Measurements from ENCODE around the gene GBP3. TPM values are rescaled to one million over a fixed set of nuclear protein-coding genes. Genes with fewer than 3 reads are reported as not detected.
"Not testable (repeated sequence)": the region's sequence is repeated elsewhere in the genome, so short reads cannot be mapped to it uniquely, and the experiment has no call there.

The GBP3 gene
- total RNA-seq, 2 experiments from 2014 or later, result 16.7 to 18.9 TPM

DNA sequence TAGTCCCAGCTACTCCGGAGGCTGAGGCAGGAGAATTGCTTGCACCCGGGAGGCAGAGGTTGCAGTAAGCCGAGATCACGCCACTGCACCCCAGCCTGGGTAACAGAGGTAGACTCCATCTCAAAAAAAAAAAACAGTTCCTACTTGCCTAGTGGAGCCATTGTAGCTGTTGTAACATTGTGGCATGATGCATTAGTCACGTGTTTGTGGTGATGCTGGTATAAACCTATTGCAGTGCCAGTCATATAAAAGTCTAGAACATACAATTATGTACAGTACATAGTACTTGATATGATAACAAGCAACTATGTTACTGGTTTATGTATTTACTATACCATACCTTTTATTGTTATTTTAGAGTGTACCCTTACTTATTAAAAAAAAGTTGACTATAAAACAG, 46.4 kb downstream of the GBP3 start:
- no peak overlapping the region for H3K27ac Mint-ChIP-seq
- no peaks in the 10 kb centered on the region for H3K9me3 Mint-ChIP-seq (ENCODE audit: insufficient read depth)
- no peaks in the 10 kb centered on the region for H3K27me3 Mint-ChIP-seq (ENCODE audit: low read depth)
- POLR2A ChIA-PET, result no interaction called here
- H3K4me1 Mint-ChIP-seq (ENCODE audit: low read depth), result peaks cover 50% of the 10 kb centered on the region
- CTCF ChIA-PET, result interaction anchor here (1.4 to 7.1 kb wide), 2 partner anchors 7 to 13 kb away, joined by 3 to 79 read pairs; no protein-coding TSS in a partner anchor
- H3K4me3 Mint-ChIP-seq, result no peak overlapping the region
- peaks cover 50% of the 10 kb centered on the region for H3K36me3 Mint-ChIP-seq (ENCODE audit: low read depth)
- no peak for ATAC-seq
- no peak for DNase-seq

DNA sequence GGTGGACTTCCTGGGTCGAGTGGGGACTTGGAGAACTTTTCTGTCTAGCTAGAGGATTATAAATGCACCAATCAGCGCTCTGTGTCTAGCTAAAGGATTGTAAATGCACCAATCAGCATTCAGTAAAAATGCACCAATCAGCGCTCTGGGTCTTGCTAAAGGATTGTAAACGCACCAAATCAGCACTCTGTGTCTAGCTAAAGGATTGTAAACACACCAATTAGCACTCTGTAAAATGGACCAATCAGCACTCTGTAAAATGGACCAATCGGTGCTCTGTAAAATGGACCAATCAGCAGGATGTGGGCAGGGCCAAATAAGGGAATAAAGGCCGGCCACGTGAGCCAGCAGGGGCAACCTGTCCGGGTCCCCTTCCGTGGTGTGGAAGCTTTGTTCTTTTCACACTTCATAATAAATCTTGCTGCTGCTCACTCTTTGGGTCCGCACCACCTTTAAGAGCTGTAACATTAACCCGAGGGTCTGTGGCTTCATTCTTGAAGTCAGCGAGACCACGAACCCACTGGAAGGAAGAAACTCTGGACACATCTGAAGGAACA, 48.0 kb downstream of the GBP3 start:
- not testable (repeated sequence) for H3K27me3 Mint-ChIP-seq (ENCODE audit: low read depth); DNase-seq; H3K4me3 Mint-ChIP-seq; ATAC-seq; H3K9me3 Mint-ChIP-seq (ENCODE audit: insufficient read depth); H3K27ac Mint-ChIP-seq
- Mint-ChIP-seq H3K36me3 (ENCODE audit: low read depth) (peaks cover 37% of the 10 kb centered on the region), H3K4me1 (ENCODE audit: low read depth) (peaks cover 42% of the 10 kb centered on the region)
- ChIA-PET CTCF (interaction anchor here (1.1 to 7.1 kb wide), 9 partner anchors 9 to 397 kb away, joined by 3 to 79 read pairs (median 4); partner anchors contain the start of gene GBP2), POLR2A (interaction anchor here (0.9 to 1.4 kb wide), 2 partner anchors 222 to 298 kb away, joined by 3 read pairs; partner anchors contain the start of gene GBP5)

DNA sequence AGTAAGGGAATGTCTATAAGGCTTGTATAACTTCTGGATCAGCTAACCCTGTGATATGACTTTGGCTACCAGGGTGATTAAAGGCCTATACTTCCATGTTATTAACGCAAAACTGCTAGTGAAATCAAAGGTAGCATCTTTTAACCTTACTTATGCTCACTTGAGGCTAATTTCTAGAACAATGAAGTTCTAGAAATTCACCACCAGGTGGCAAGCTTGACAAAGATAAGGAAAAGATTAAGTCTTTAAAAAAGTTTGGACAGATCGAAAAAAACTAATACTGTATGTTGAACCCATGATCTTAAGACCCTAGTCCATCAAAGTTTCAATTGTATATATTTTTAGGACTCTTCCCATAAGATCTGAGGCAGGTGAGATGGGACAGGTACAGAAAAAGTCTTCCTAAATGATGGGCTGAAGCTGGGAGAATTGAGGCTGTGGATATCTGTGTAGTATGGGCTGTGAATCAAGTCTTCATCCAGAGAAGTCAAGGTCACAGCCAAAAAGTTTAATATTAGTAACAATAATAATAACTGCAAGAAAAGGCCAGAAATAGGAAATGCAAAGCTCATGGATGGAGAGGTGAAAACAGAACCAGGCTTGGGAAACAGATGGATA, 49.0 kb downstream of the GBP3 start:
- DNase-seq, result no peak
- Mint-ChIP-seq H3K36me3 (ENCODE audit: low read depth) (peaks cover 34% of the 10 kb centered on the region), H3K27me3 (ENCODE audit: low read depth) (no peaks in the 10 kb centered on the region), H3K9me3 (ENCODE audit: insufficient read depth) (no peaks in the 10 kb centered on the region), H3K4me3 (no peak overlapping the region), H3K27ac (no peak overlapping the region), H3K4me1 (ENCODE audit: low read depth) (peaks cover 33% of the 10 kb centered on the region)
- ChIA-PET POLR2A (interaction anchor here (1.4 kb wide), 1 partner anchor 299 kb away, joined by 3 read pairs; the partner anchor contains the start of gene GBP5), CTCF (interaction anchor here (0.7 to 7.1 kb wide), 24 partner anchors 9 to 483 kb away, joined by 3 to 79 read pairs (median 4); partner anchors contain the start of genes GBP2 and GBP6)
- no peak for ATAC-seq

DNA sequence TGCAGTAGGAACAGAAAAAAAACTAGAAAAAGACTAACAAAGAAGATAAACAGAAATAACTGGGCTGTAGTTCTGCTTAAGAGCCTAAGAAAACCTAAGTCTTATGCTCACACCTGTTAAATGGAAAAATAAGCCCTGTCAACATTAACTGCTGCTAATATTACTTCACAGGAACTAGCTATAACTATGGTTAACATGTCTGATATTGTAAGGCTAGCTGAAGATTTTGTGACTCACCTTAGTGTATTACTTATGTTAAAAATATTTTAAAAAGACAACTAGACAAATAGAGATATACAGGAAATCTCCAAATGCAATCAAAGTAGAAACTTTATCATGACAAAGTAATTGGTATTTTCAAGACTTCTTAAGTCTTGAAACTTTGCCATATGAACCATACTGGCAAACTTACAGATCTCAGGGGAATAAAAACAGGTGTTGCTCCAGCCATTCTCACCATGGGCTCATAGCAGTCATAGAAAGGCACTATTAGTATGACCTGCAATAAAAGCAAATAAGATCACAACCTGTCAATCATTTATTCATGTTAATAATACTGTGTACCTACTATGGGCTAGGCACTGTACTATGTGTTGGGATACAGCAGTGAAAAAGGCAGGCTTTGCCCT, 60.9 kb downstream of the GBP3 start:
- DNase-seq (no peak), ATAC-seq (no peak)
- Mint-ChIP-seq H3K27ac (no peak overlapping the region), H3K27me3 (ENCODE audit: low read depth) (no peaks in the 10 kb centered on the region), H3K9me3 (ENCODE audit: insufficient read depth) (no peaks in the 10 kb centered on the region), H3K36me3 (ENCODE audit: low read depth) (peaks cover 54% of the 10 kb centered on the region), H3K4me3 (no peak overlapping the region), H3K4me1 (ENCODE audit: low read depth) (no peaks in the 10 kb centered on the region)
- ChIA-PET CTCF (interaction anchor here (1.1 to 1.4 kb wide), 2 partner anchors 9 to 12 kb away, joined by 3 to 4 read pairs; no protein-coding TSS in a partner anchor), POLR2A (no interaction called here)

DNA sequence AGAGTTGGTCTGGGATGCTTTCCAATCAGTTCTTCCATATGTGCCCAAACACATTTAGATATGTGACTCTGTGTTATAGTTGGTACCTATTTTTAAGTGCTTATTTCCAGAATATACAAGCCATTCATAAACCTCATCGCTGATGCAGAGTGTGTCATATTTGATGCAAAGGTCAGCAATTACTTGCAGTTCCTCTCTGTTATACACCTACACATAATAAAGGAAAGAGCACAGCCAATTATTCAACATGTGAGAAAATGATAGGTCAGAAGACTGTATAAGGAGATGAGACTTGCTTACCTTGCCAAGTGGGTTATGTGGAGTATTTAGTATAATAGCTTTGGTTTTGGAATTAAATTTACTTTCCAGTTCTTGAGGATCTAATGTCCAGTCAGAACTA, 61.6 kb downstream of the GBP3 start:
- CTCF ChIA-PET, result interaction anchor here (1.1 to 1.4 kb wide), 2 partner anchors 10 to 13 kb away, joined by 3 to 4 read pairs; no protein-coding TSS in a partner anchor
- POLR2A ChIA-PET, result no interaction called here
- DNase-seq (no peak), ATAC-seq (no peak)
- Mint-ChIP-seq H3K27me3 (ENCODE audit: low read depth) (no peaks in the 10 kb centered on the region), H3K4me1 (ENCODE audit: low read depth) (no peaks in the 10 kb centered on the region), H3K4me3 (no peak overlapping the region), H3K9me3 (ENCODE audit: insufficient read depth) (no peaks in the 10 kb centered on the region), H3K27ac (no peak overlapping the region), H3K36me3 (ENCODE audit: low read depth) (peaks cover 52% of the 10 kb centered on the region)

Other genes starting within 250 kb of the GBP3 start
- gene GTF2B, start 131.3 kb downstream of the GBP3 start, total RNA-seq, result 10 to 100 TPM; 36.5 to 38.8 TPM
- 10 to 100 TPM; 30.4 to 31.2 TPM for gene KYAT3, start 30.2 kb downstream of the GBP3 start, total RNA-seq
- gene RBMXL1, start 30.2 kb downstream of the GBP3 start, total RNA-seq, result 10 to 100 TPM; 17.4 to 20.3 TPM
- 100 to 1,000 TPM; 146 to 147 TPM for gene GBP1, start 42.3 kb upstream of the GBP3 start, total RNA-seq
- gene GBP2, start 103.2 kb upstream of the GBP3 start, total RNA-seq, result 10 to 100 TPM; 95.8 to 97.4 TPM
- gene GBP7, start 153.1 kb upstream of the GBP3 start, total RNA-seq, result under 1 TPM; 0.11 to 0.26 TPM
- gene GBP4, start 176.1 kb upstream of the GBP3 start, total RNA-seq, result 10 to 100 TPM; 51.0 to 60.7 TPM
- 100 to 1,000 TPM; 261 TPM for gene GBP5, start 250.0 kb upstream of the GBP3 start, total RNA-seq

Data from activated CD8-positive, alpha-beta T cell treated with anti-CD3 and anti-CD28 coated beads, Interleukin-2, amount 10 ng/mL, durations not matched to agents 7 days and 5 days (primary cell).